Neural progenitor cell (in vitro differentiated cells): ENCODE data around the gene STAC. TPM values are rescaled to one million over a fixed set of nuclear protein-coding genes. Genes with fewer than 3 reads are reported as not detected.

Experiments
- DNase-seq: peaks from one replicate; pipeline ENCODE4 v3.0.0-alpha.2; 2016; ENCODE audit warnings: low spot score
- H2AFZ ChIP-seq: fragments of 200-600 bp; sonication (generic); replicated peaks from 2 replicates; pipeline ENCODE4 v1.6.1; 2016; ENCODE audit warnings: antibody characterized with exemption
- H3F3A ChIP-seq: fragments of 200-600 bp; sonication (generic); 2 replicates; pipeline ENCODE4 v1.6.1; 2016; ENCODE audit warnings: antibody characterized with exemption, low read depth
- H3K27ac ChIP-seq: fragments of 200-600 bp; sonication (generic); 2 replicates; pipeline ENCODE4 v1.5.1; 2016; ENCODE audit warnings: mild to moderate bottlenecking
- H3K27me3 ChIP-seq: fragments of 200-600 bp; sonication (generic); 2 replicates; pipeline ENCODE4 v1.6.1; 2016; ENCODE audit warnings: mild to moderate bottlenecking, moderate library complexity
- H3K36me3 ChIP-seq: fragments of 200-600 bp; sonication (generic); 2 replicates; pipeline ENCODE4 v1.5.1; 2016
- H3K4me1 ChIP-seq: fragments of 200-600 bp; sonication (generic); 2 replicates; pipeline ENCODE4 v1.6.1; 2016; ENCODE audit warnings: mixed run types
- H3K4me2 ChIP-seq: fragments of 200-600 bp; sonication (generic); 2 replicates; pipeline ENCODE4 v1.6.1; 2016
- H3K4me3 ChIP-seq: fragments of 200-600 bp; sonication (generic); 2 replicates; pipeline ENCODE4 v1.5.1; 2016
- H3K79me2 ChIP-seq: fragments of 200-600 bp; sonication (generic); 2 replicates; pipeline ENCODE4 v1.6.1; 2016; ENCODE audit warnings: low read depth
- H3K9ac ChIP-seq: fragments of 200-600 bp; sonication (generic); 2 replicates; pipeline ENCODE4 v1.6.1; 2016
- H3K9me3 ChIP-seq: fragments of 200-600 bp; sonication (generic); 2 replicates; pipeline ENCODE4 v1.5.1; 2016; ENCODE audit warnings: low read depth
- H4K20me1 ChIP-seq: fragments of 200-600 bp; sonication (generic); 2 replicates; pipeline ENCODE4 v1.6.1; 2016; ENCODE audit warnings: low read depth
- H3K27ac Mint-ChIP-seq: 3 replicates; pipeline ENCODE4 v1.8.0; 2021; ENCODE audit warnings: mixed read lengths
- H3K27me3 Mint-ChIP-seq: 2 replicates; pipeline ENCODE4 v1.8.0; 2022; ENCODE audit warnings: low read depth, mild to moderate bottlenecking, inconsistent platforms, moderate library complexity, mixed read lengths; ENCODE audit not compliant: insufficient read depth
- H3K36me3 Mint-ChIP-seq: 3 replicates; pipeline ENCODE4 v1.8.0; 2021; ENCODE audit warnings: mixed read lengths
- H3K4me1 Mint-ChIP-seq: 3 replicates; pipeline ENCODE4 v1.8.0; 2021; ENCODE audit warnings: mixed read lengths
- H3K4me3 Mint-ChIP-seq: 3 replicates; pipeline ENCODE4 v1.8.0; 2021; ENCODE audit warnings: mild to moderate bottlenecking, moderate library complexity, mixed read lengths
- H3K9me3 Mint-ChIP-seq: 3 replicates; pipeline ENCODE4 v1.8.0; 2020; ENCODE audit warnings: mixed read lengths
- EZH2 ChIP-seq: fragments of 200-600 bp; sonication (generic); IDR thresholded peaks from 2 replicates; pipeline ENCODE4 v1.6.1; 2017; ENCODE audit warnings: antibody characterized with exemption, mild to moderate bottlenecking, moderate library complexity
- EZH2phosphoT487 ChIP-seq: fragments of 200-600 bp; sonication (generic); IDR thresholded peaks from 2 replicates; pipeline ENCODE4 v1.6.1; 2017; ENCODE audit warnings: antibody characterized with exemption
- total RNA-seq: library from RNA; depleted of rRNA; stranded (reverse); fragments of >200 nt; gene quantifications from 2 replicates; pipeline ENCODE4 v1.2.3, GENCODE V29; 2015; ENCODE audit warnings: low replicate concordance
- TF ChIP-seq, protein P1 (sequence below): fragments of 200-600 bp; sonication (generic); IDR thresholded peaks from 2 replicates; pipeline ENCODE4 v1.5.1; 2017; ENCODE audit warnings: antibody characterized with exemption, mild to moderate bottlenecking

The STAC gene
- total RNA-seq, 1 donor from 2014 or later = 6.5 TPM

DNA sequence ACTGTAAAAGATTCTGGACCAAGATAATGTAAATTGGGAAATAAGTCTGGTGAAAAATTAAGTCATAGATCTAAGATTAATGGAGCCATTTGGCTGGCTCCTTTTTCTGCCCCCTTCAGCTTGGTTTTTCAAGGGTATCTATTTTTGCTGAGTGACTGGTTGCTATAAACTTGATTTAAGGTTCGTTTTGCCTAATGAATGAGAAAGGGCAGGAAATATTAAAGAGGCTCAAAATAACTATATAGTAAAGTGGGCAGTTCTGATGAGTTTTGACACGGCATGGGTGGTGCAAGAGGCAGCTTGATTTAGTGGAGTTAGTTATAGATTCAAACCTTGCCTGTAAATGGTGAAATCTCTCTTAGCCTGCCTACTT, 140.7 kb downstream of the STAC start:
- no peak overlapping the region for H3K4me3 ChIP-seq
- H3K9me3 Mint-ChIP-seq = no peaks in the 10 kb centered on the region
- H3K36me3 ChIP-seq = no peaks in the 10 kb centered on the region
- no peak overlapping the region for H3K9ac ChIP-seq
- H4K20me1 ChIP-seq = no peaks in the 10 kb centered on the region
- H3K79me2 ChIP-seq = no peaks in the 10 kb centered on the region
- H3K4me2 ChIP-seq = no peak overlapping the region
- no peak overlapping the region for H3K27ac Mint-ChIP-seq
- no peak overlapping the region for H3K27ac ChIP-seq
- H3K27me3 Mint-ChIP-seq = no peaks in the 10 kb centered on the region
- H2AFZ ChIP-seq = no peak overlapping the region
- H3F3A ChIP-seq = no peaks in the 10 kb centered on the region
- DNase-seq = no peak
- no peaks in the 10 kb centered on the region for H3K9me3 ChIP-seq
- peaks cover 5% of the 10 kb centered on the region for H3K4me1 ChIP-seq
- H3K4me1 Mint-ChIP-seq = peaks cover 10% of the 10 kb centered on the region
- H3K27me3 ChIP-seq = no peaks in the 10 kb centered on the region
- TF ChIP-seq EZH2 (no peak), EZH2phosphoT487 (no peak)
- TF ChIP-seq, protein P1, sequence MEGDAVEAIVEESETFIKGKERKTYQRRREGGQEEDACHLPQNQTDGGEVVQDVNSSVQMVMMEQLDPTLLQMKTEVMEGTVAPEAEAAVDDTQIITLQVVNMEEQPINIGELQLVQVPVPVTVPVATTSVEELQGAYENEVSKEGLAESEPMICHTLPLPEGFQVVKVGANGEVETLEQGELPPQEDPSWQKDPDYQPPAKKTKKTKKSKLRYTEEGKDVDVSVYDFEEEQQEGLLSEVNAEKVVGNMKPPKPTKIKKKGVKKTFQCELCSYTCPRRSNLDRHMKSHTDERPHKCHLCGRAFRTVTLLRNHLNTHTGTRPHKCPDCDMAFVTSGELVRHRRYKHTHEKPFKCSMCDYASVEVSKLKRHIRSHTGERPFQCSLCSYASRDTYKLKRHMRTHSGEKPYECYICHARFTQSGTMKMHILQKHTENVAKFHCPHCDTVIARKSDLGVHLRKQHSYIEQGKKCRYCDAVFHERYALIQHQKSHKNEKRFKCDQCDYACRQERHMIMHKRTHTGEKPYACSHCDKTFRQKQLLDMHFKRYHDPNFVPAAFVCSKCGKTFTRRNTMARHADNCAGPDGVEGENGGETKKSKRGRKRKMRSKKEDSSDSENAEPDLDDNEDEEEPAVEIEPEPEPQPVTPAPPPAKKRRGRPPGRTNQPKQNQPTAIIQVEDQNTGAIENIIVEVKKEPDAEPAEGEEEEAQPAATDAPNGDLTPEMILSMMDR = no peak
- no peaks in the 10 kb centered on the region for H3K36me3 Mint-ChIP-seq
- no peak overlapping the region for H3K4me3 Mint-ChIP-seq

DNA sequence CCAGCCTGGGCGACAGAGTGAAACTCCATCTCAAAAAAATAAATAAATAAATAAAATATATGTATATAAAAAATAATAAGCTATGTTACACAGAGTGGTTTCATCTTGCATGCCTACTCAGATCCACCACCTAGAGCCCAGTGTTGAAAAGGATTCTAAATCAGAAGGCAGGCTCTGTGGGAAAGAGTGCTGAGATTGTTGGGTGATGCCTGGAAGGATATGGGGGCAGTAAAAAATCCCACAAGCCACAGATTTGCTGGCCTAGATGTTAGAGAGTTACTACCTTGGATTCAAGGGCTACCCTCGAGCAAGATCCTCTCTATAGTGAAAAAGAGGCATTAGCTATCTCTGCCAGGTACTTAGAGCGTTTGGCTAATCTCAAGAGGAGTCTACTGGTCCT, 144.3 kb downstream of the STAC start:
- TF ChIP-seq EZH2 = no peak
- no peak for TF ChIP-seq EZH2phosphoT487
- TF ChIP-seq, protein P1 = no peak
- H3K36me3 Mint-ChIP-seq = no peaks in the 10 kb centered on the region
- Histone ChIP-seq H3K9me3 (no peaks in the 10 kb centered on the region), H3K79me2 (no peaks in the 10 kb centered on the region), H3K27me3 (no peaks in the 10 kb centered on the region), H3F3A (no peaks in the 10 kb centered on the region), H4K20me1 (no peaks in the 10 kb centered on the region), H3K9ac (no peak overlapping the region), H2AFZ (no peak overlapping the region), H3K4me1 (peaks cover 5% of the 10 kb centered on the region), H3K27ac (no peak overlapping the region), H3K36me3 (no peaks in the 10 kb centered on the region), H3K4me2 (no peak overlapping the region), H3K4me3 (no peak overlapping the region)
- no peaks in the 10 kb centered on the region for H3K9me3 Mint-ChIP-seq
- H3K4me1 Mint-ChIP-seq = peaks cover 16% of the 10 kb centered on the region
- H3K27ac Mint-ChIP-seq = no peak overlapping the region
- peaks cover 2% of the 10 kb centered on the region for H3K27me3 Mint-ChIP-seq
- no peak overlapping the region for H3K4me3 Mint-ChIP-seq
- DNase-seq = no peak

DNA sequence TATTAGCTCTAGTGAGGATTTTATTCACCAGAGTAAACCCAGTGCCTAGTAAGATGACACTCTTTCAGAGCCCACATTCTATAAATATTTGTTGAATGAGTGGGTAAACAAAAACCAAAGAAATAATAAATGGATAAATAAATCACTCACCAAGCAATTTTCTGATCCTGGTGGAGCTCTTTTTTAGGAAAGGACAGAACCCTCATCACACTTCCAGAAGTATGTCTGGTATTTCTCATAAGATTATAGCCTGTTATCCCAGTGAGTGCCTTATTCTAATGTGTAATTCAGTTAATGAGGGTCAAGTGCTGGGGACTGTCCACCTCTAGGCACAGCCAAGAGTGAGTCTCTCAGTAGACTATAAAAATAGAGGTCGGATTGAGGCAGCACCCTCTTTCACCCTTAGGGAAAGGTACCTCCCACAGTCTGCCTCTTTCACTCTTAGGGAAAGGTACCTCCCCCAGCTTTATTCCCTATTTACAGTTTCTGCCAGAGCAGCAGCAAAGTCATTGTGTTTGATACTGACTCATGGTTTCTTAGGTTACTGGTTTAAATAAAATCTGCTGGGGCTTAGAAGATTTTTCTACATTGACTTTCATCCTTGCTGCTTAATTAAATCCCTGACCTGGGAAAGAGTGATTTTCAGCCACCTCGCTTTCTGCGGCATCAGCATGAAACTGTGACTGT, 145.0 kb downstream of the STAC start:
- Histone ChIP-seq H3K27ac (no peak overlapping the region), H3K4me3 (no peak overlapping the region), H3K36me3 (no peaks in the 10 kb centered on the region), H2AFZ (no peak overlapping the region), H4K20me1 (no peaks in the 10 kb centered on the region), H3K9me3 (no peaks in the 10 kb centered on the region), H3K4me2 (no peak overlapping the region), H3K27me3 (no peaks in the 10 kb centered on the region), H3K4me1 (peaks cover 5% of the 10 kb centered on the region), H3F3A (no peaks in the 10 kb centered on the region), H3K79me2 (no peaks in the 10 kb centered on the region), H3K9ac (no peak overlapping the region)
- no peak for DNase-seq
- no peak overlapping the region for H3K27ac Mint-ChIP-seq
- H3K9me3 Mint-ChIP-seq = no peaks in the 10 kb centered on the region
- H3K27me3 Mint-ChIP-seq = peaks cover 2% of the 10 kb centered on the region
- H3K36me3 Mint-ChIP-seq = no peaks in the 10 kb centered on the region
- peaks cover 16% of the 10 kb centered on the region for H3K4me1 Mint-ChIP-seq
- H3K4me3 Mint-ChIP-seq = no peak overlapping the region
- TF ChIP-seq EZH2phosphoT487 (no peak), EZH2 (no peak)
- TF ChIP-seq, protein P1 = no peak
